GM23248 (cell line): ENCODE results near the gene NAA16. TPM values are rescaled to one million over a fixed set of nuclear protein-coding genes. Genes with fewer than 3 reads are reported as not detected.

Experiments
- DNase-seq: peaks from one replicate; pipeline ENCODE4 v3.0.0-alpha.2; 2015
- H2AFZ ChIP-seq: fragments of 200-600 bp; sonication (generic); 2 replicates; pipeline ENCODE4 v1.6.1; 2016; ENCODE audit warnings: antibody characterized with exemption
- H3F3A ChIP-seq: fragments of 200-600 bp; sonication (generic); 2 replicates; pipeline ENCODE4 v1.6.1; 2016; ENCODE audit warnings: mild to moderate bottlenecking, antibody characterized with exemption, mixed run types; ENCODE audit not compliant: insufficient read depth
- H3K27ac ChIP-seq: fragments of 200-600 bp; sonication (generic); 2 replicates; pipeline ENCODE4 v1.5.1; 2016; ENCODE audit warnings: mild to moderate bottlenecking
- H3K27me3 ChIP-seq: fragments of 200-600 bp; sonication (generic); replicated peaks from 2 replicates; pipeline ENCODE4 v1.6.1; 2016; ENCODE audit warnings: mild to moderate bottlenecking; ENCODE audit not compliant: insufficient read depth
- H3K36me3 ChIP-seq: fragments of 200-600 bp; sonication (generic); 2 replicates; pipeline ENCODE4 v1.6.1; 2016; ENCODE audit warnings: low read depth, mild to moderate bottlenecking
- H3K4me1 ChIP-seq: fragments of 200-600 bp; sonication (generic); 2 replicates; pipeline ENCODE4 v1.6.1; 2016; ENCODE audit warnings: mild to moderate bottlenecking; ENCODE audit not compliant: insufficient read depth
- H3K4me2 ChIP-seq: fragments of 200-600 bp; sonication (generic); one replicate; pipeline ENCODE4 v1.6.1; 2016; ENCODE audit warnings: mild to moderate bottlenecking; ENCODE audit not compliant: unreplicated experiment
- H3K4me3 ChIP-seq: fragments of 200-600 bp; sonication (generic); 2 replicates; pipeline ENCODE4 v1.5.1; 2016; ENCODE audit warnings: mild to moderate bottlenecking
- H3K79me2 ChIP-seq: fragments of 200-600 bp; sonication (generic); 2 replicates; pipeline ENCODE4 v1.6.1; 2016; ENCODE audit warnings: mild to moderate bottlenecking; ENCODE audit not compliant: insufficient read depth
- H3K9ac ChIP-seq: fragments of 200-600 bp; sonication (generic); 2 replicates; pipeline ENCODE4 v1.6.1; 2016; ENCODE audit warnings: mild to moderate bottlenecking
- H3K9me2 ChIP-seq: fragments of 200-600 bp; sonication (generic); 2 replicates; pipeline ENCODE4 v1.6.1; 2016; ENCODE audit warnings: mixed run types, mild to moderate bottlenecking, moderate library complexity; ENCODE audit not compliant: insufficient read depth
- H3K9me3 ChIP-seq: fragments of 200-600 bp; sonication (generic); one replicate; pipeline ENCODE4 v1.6.1; 2017; ENCODE audit warnings: low read depth
- H4K20me1 ChIP-seq: fragments of 200-600 bp; sonication (generic); 2 replicates; pipeline ENCODE4 v1.6.0; 2016; ENCODE audit not compliant: insufficient read depth
- EZH2 ChIP-seq: fragments of 200-600 bp; sonication (generic); IDR thresholded peaks from 2 replicates; pipeline ENCODE4 v1.6.1; 2018; ENCODE audit warnings: antibody characterized with exemption, mild to moderate bottlenecking; ENCODE audit not compliant: insufficient read depth, poor library complexity, severe bottlenecking
- EZH2phosphoT487 ChIP-seq: fragments of 200-600 bp; sonication (generic); IDR thresholded peaks from 2 replicates; pipeline ENCODE4 v1.6.1; 2018; ENCODE audit warnings: antibody characterized with exemption, moderate library complexity, mild to moderate bottlenecking, low read depth; ENCODE audit not compliant: insufficient read depth
- WGBS, 2 experiments: methylation state at CpG; one replicate each; pipeline ENCODE4 v1.1.6; 2015 to 2017; ENCODE audit warnings: low lambda C conversion rate in 2 of 2, low coverage in 1 of 2; ENCODE audit errors: missing lambda C conversion rate in 2 of 2; 5-methylcytosine and 5-hydroxymethylcytosine counted together
- in situ Hi-C: fragments of 300-500 bp; cut with MboI; formaldehyde crosslinking; loops from 2 replicates; pipeline ENCODE4 v1.15.0; 2020
- polyA plus RNA-seq: library from polyadenylated mRNA; unstranded; fragments of >200 nt; fragmentation: Nextera tagmentation; extraction: Ambion mirVana; gene quantifications from 2 replicates; pipeline ENCODE4 v1.2.1, GENCODE V29; 2016
- total RNA-seq: library from RNA; depleted of rRNA; stranded (reverse); fragments of >200 nt; shearing (Covaris generic); gene quantifications from 2 replicates; pipeline ENCODE4 v1.2.3, GENCODE V29; 2014; rRNA removed

The NAA16 gene
- total RNA-seq (7.6 and 9.5 TPM in 2 replicates), polyA plus RNA-seq (9.2 and 9.5 TPM in 2 replicates)

GRCh38 chr13:41310963-41311405, at the start of gene NAA16:
TSS of gene NAA16 (plus strand) at chr13:41311267. CDS start at chr13:41311529, 262 bp downstream.
- Histone ChIP-seq H3K9me3 (no peaks in the 10 kb centered on the region), H3K9me2 (no peaks in the 10 kb centered on the region), H3K4me2 (peak within 1 kb of the TSS; percentile 100), H2AFZ (peak within 1 kb of the TSS; percentile 85), H3K4me1 (peaks cover 30% of the 10 kb centered on the region), H3K9ac (peak within 1 kb of the TSS; percentile 85), H3F3A (peaks cover 32% of the 10 kb centered on the region), H3K79me2 (peaks cover 43% of the 10 kb centered on the region), H3K27me3 (no peaks in the 10 kb centered on the region), H3K4me3 (peak within 1 kb of the TSS; percentile 93), H3K36me3 (no peaks in the 10 kb centered on the region), H4K20me1 (no peaks in the 10 kb centered on the region; the same call in 1 of the 2 replicates), H3K27ac (peak within 1 kb of the TSS; percentile 82)
- in situ Hi-C loops = no loop called here
- TF ChIP-seq EZH2 (no peak), EZH2phosphoT487 (no peak)
- WGBS, 2 experiments = 1 to 3% methylated on average over 21 to 31 of the region's 32 CpGs
- peak; percentile 88 for DNase-seq

DNA sequence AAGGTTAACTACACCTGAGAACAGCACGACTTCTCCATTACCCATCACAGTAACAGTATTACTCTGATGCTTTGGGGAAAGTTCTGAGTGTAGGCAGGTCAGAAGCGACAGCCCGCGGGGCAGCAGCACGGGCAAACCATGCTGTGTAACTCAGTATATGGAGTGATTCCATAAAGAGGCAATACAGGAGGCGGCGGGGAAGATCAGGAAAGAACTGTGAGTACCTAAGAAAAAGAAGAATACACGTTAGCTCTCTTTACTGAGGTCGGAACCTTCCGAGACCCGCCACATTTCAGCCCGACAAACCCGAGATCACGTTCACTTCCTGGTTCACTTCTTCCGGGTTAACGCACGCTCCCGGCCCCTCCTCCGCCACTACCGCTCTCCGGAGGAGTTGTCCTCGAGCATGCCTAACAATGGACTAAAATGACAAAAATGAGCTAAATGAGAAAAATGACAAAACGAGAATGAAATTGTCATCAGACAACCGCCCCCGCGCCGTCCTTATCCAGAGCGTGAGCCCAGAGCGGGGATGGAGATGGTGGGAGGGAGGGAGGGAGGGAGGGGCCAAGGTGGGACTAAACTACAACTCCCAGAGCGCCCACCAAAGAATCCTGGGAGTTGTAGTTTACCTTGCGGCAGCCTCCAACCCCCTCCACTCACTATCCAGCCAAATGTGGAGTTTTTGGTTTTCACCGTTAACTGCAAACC, 47.7 kb upstream of the NAA16 start, which contains the start of gene MTRF1:
TSS of gene MTRF1 (minus strand) at position 316 of the 711 bp plus-strand sequence. CDS start 2,669 bp downstream, outside the sequence.
- Histone ChIP-seq H3K9ac (peak within 1 kb of the TSS; percentile 84), H3K27ac (peak within 1 kb of the TSS; percentile 37), H3K9me3 (no peaks in the 10 kb centered on the region), H3K4me3 (peak within 1 kb of the TSS; percentile 92), H3K27me3 (no peaks in the 10 kb centered on the region), H3K4me2 (peak within 1 kb of the TSS; percentile 81), H3K36me3 (peaks cover 8% of the 10 kb centered on the region; the same call in 1 of the 2 replicates), H3F3A (no peaks in the 10 kb centered on the region), H3K79me2 (peaks cover 10% of the 10 kb centered on the region), H2AFZ (peak within 1 kb of the TSS; percentile 97), H3K4me1 (0 out of 2 replicates have a peak, but pooled peaks cover 4% of the 10 kb centered on the region), H3K9me2 (no peaks in the 10 kb centered on the region), H4K20me1 (no peaks in the 10 kb centered on the region)
- in situ Hi-C loops = no loop called here
- peak; percentile 88 for DNase-seq
- TF ChIP-seq EZH2 (no peak), EZH2phosphoT487 (no peak)
- 1% methylated on average over 31 to 32 of the region's 32 CpGs for WGBS, 2 experiments

GRCh38 chr13:41267106-41267505, 44.0 kb upstream of the NAA16 start:
- Histone ChIP-seq H3K9me3 (peaks cover 4% of the 10 kb centered on the region), H4K20me1 (no peaks in the 10 kb centered on the region), H3K4me3 (no peak overlapping the region), H3K27ac (no peak overlapping the region), H3F3A (no peaks in the 10 kb centered on the region), H3K4me1 (0 out of 2 replicates have a peak, but pooled peaks cover 4% of the 10 kb centered on the region), H3K4me2 (no peak overlapping the region), H3K27me3 (no peaks in the 10 kb centered on the region), H3K79me2 (peaks cover 8% of the 10 kb centered on the region), H3K36me3 (no peaks in the 10 kb centered on the region), H3K9me2 (no peaks in the 10 kb centered on the region), H3K9ac (no peak overlapping the region), H2AFZ (no peak overlapping the region)
- peak; percentile 10 for DNase-seq
- in situ Hi-C loops = no loop called here
- TF ChIP-seq EZH2phosphoT487 (no peak), EZH2 (no peak)

DNA sequence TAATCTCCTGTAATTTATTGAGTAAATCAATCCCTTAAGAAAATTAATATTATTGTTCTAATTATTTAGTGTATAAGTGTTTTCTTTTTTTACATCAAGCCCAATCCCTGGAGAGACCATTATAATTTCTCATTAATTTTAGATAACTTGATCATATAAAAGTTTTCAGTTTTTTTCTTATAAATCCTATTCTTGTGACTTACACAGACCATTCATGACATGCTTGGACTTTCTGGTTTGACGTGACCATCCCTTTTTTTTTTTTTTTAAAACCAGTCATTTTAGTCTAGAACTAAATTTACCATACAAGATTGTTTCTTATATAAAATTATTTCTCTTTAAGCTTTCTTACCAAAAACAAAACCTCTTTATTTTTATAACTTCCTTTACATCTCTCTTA, 42.3 kb upstream of the NAA16 start:
- no peaks in the 10 kb centered on the region for H3K79me2 ChIP-seq
- H3K4me3 ChIP-seq = no peak overlapping the region
- no peak overlapping the region for H3K27ac ChIP-seq
- H3F3A ChIP-seq = no peaks in the 10 kb centered on the region
- no peak overlapping the region for H2AFZ ChIP-seq
- no peaks in the 10 kb centered on the region for H4K20me1 ChIP-seq
- H3K9me3 ChIP-seq = peaks cover 4% of the 10 kb centered on the region
- no peak overlapping the region for H3K9ac ChIP-seq
- no peaks in the 10 kb centered on the region for H3K4me1 ChIP-seq
- no peaks in the 10 kb centered on the region for H3K36me3 ChIP-seq
- no peaks in the 10 kb centered on the region for H3K27me3 ChIP-seq
- TF ChIP-seq EZH2phosphoT487 (no peak), EZH2 (no peak)
- H3K4me2 ChIP-seq = no peak overlapping the region
- in situ Hi-C loops = no loop called here
- WGBS, 2 experiments = 5 to 9% methylated on average over 1 of the region's 1 CpG
- peak; percentile 25 for DNase-seq
- no peaks in the 10 kb centered on the region for H3K9me2 ChIP-seq
